Left ventricle myocardium inferior (tissue), 1 donor: ENCODE measurements around the gene TIMP2. TPM values are rescaled to one million over a fixed set of nuclear protein-coding genes. Genes with fewer than 3 reads are reported as not detected.

Source experiments
- DNase-seq: peaks from one replicate; pipeline ENCODE4 v3.0.0-alpha.2; 2020
- H3K27ac ChIP-seq: fragments of 200-600 bp; replicated peaks from 2 replicates; pipeline ENCODE4 v1.8.0; 2021
- H3K27me3 ChIP-seq: fragments of 200-600 bp; 2 replicates; pipeline ENCODE4 v1.8.0; 2021; ENCODE audit warnings: low read depth
- H3K36me3 ChIP-seq: fragments of 200-600 bp; 2 replicates; pipeline ENCODE4 v1.8.0; 2021
- H3K4me1 ChIP-seq: fragments of 200-600 bp; 2 replicates; pipeline ENCODE4 v1.8.0; 2021
- H3K4me3 ChIP-seq: fragments of 200-600 bp; 2 replicates; pipeline ENCODE4 v1.8.0; 2021; ENCODE audit warnings: mild to moderate bottlenecking, moderate library complexity
- H3K9me3 ChIP-seq: fragments of 200-600 bp; replicated peaks from 2 replicates; pipeline ENCODE4 v1.8.0; 2021
- intact Hi-C: fragments of 100-400 bp; cut with micrococcal nuclease; formaldehyde crosslinking; loops from one replicate; pipeline ENCODE4 v1.11.0; 2022
- total RNA-seq: library from RNA; stranded (reverse); fragmentation: NEBNext Ultra II Directional; extraction: Animal tissue kit (Norgen Biotek cat#: 25700); gene quantifications from one replicate; pipeline ENCODE4 v1.2.1, GENCODE V29; 2021
- TF ChIP-seq, protein P1 (sequence below): fragments of 200-600 bp; IDR thresholded peaks from 2 replicates; pipeline ENCODE4 v1.8.0; 2021; ENCODE audit warnings: antibody characterized with exemption, mild to moderate bottlenecking, borderline replicate concordance
- donor health status: DM: no; HTN: yes; CAD: no; lungs with severe emphysema.

TIMP2 gene
- total RNA-seq, 1 donor from 2014 or later: 91.8 TPM

DNA sequence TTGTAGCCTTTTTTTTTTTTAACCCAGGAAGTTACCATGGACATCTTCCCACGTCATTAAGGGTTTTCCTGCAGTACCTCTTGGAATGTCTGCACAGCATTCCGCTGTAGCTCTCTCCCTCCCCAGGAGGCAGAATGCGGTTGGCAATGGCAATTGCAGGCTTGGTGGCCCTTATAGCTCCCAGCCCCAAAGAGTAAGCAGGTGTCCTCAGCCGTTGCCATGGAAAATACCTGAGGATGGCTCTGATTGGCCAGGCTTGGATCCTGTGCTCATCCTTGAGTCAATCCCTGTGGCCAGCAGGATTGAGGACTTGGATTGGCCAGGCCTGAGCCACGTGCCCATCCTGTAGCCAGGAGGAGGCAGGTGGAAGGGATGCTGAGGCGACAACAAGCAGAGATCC, 15.5 kb upstream of the TIMP2 start:
- Histone ChIP-seq H3K36me3 (no peaks in the 10 kb centered on the region), H3K27ac (no peak overlapping the region), H3K9me3 (no peaks in the 10 kb centered on the region), H3K4me1 (peaks cover 14% of the 10 kb centered on the region), H3K27me3 (no peaks in the 10 kb centered on the region), H3K4me3 (no peak overlapping the region)
- TF ChIP-seq, protein P1, sequence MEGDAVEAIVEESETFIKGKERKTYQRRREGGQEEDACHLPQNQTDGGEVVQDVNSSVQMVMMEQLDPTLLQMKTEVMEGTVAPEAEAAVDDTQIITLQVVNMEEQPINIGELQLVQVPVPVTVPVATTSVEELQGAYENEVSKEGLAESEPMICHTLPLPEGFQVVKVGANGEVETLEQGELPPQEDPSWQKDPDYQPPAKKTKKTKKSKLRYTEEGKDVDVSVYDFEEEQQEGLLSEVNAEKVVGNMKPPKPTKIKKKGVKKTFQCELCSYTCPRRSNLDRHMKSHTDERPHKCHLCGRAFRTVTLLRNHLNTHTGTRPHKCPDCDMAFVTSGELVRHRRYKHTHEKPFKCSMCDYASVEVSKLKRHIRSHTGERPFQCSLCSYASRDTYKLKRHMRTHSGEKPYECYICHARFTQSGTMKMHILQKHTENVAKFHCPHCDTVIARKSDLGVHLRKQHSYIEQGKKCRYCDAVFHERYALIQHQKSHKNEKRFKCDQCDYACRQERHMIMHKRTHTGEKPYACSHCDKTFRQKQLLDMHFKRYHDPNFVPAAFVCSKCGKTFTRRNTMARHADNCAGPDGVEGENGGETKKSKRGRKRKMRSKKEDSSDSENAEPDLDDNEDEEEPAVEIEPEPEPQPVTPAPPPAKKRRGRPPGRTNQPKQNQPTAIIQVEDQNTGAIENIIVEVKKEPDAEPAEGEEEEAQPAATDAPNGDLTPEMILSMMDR: no peak
- no peak for DNase-seq
- intact Hi-C loops: no loop called here

DNA sequence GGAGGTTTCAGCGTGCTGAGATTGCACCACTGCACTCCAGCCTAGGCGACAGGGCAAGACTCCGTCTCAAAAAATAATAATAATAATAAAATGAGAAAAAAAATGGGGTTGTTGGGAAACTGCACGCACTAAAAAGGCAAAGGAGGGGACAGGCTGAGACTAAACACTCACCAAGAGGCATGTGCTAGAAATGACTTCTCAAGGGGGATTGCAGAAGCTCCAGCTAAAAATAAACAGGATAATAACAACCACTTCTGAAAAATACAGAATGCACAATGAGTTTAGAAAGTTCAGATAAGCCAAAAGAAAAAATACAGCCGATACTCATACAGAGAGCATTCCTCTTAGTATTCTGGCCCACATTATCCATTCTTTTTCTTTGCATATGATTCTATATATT, 15.1 kb upstream of the TIMP2 start:
- no peaks in the 10 kb centered on the region for H3K36me3 ChIP-seq
- H3K9me3 ChIP-seq: no peaks in the 10 kb centered on the region
- peaks cover 19% of the 10 kb centered on the region for H3K4me1 ChIP-seq
- intact Hi-C loops: no loop called here
- no peaks in the 10 kb centered on the region for H3K27me3 ChIP-seq
- no peak for DNase-seq
- no peak overlapping the region for H3K4me3 ChIP-seq
- TF ChIP-seq, protein P1: no peak
- H3K27ac ChIP-seq: no peak overlapping the region

DNA sequence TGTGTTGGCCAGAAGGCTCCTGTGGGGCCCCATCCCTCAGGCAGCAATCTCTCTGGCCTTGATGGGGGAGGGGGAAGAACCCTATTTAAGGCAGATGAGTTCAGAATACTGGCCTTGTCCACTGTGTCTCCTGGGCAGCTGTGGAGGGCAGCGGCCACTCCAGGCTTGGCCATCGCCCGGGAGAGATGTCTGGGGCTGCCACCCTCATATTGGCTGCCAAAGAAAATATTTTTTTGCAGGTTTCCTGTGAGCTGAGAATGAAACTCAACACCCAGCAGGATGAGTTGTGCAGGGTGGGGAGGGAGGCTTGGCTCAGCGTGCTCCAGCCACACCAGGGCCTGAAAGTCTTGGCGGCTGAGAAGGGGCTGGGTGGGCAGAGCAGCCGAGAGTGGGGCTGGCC, 14.4 kb upstream of the TIMP2 start:
- no peak overlapping the region for H3K27ac ChIP-seq
- intact Hi-C loops: no loop called here
- TF ChIP-seq, protein P1: no peak
- H3K4me3 ChIP-seq: no peak overlapping the region
- H3K9me3 ChIP-seq: no peaks in the 10 kb centered on the region
- no peak for DNase-seq
- no peaks in the 10 kb centered on the region for H3K27me3 ChIP-seq
- H3K4me1 ChIP-seq: peaks cover 25% of the 10 kb centered on the region
- no peaks in the 10 kb centered on the region for H3K36me3 ChIP-seq

DNA sequence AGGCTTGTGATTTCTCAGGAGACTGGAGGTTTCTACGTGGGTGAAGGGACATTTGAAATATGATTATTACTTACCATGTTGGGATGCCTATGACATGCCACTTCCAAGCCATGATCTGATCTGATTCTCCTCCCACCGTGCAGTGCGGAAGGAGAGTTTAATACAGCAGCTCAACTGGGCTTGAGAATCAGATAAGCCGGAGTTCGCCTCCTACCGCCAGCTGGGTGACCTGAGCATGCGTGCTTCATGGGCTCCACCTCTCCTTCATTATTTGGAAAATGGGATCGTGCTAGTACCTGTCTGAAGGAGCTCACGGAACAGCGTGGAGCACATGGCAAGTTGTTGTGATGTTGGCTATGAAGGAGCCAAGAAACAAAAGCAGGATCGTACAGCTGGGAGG, 12.4 kb upstream of the TIMP2 start:
- Histone ChIP-seq H3K27me3 (no peaks in the 10 kb centered on the region), H3K27ac (no peak overlapping the region), H3K9me3 (no peaks in the 10 kb centered on the region), H3K4me3 (no peak overlapping the region), H3K4me1 (peaks cover 44% of the 10 kb centered on the region), H3K36me3 (no peaks in the 10 kb centered on the region)
- no peak for DNase-seq
- intact Hi-C loops: no loop called here
- TF ChIP-seq, protein P1: no peak

DNA sequence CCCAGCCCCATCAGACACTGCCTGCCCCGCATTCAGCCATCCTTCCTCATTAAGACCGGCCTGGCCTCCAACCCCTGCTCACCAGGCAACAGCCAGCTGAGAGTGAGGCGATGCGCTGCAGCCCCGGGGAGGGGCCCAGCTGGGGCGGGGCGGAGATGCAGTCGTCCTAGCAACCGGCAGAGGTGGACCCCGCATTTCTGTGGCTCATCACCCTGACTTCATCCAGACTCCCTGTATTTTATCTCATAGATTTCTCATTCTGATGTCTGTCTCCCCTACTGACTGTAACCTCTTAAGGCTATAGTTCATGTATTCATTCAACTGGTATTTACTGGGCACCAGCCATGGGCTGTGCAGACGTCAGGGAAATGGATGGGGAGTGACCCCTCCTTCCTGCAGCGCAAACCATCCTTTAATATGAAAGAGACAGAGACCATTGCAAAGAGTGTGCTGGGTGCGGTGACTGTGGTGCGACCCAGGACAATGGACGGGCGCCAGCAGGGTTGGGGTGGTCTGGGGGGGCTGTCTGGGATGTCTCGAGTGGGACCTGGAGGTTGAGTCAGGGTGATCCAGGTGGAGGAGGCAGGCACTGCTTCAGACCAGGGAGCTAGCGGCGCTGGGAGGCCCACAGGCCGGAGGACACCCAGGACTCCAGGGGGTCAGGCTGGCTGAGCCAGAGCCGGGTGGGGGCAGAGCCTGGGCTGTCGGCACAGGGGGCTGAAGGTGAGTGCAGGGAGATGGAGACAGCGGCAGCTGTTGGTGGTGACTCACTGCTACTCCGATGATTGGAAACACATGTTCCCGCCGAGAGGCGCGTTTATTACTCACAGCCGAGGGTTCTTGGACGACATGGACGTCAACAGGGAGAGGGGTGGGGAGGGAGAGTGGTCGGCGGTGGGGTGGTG, 10.5 kb upstream of the TIMP2 start:
- Histone ChIP-seq H3K36me3 (no peaks in the 10 kb centered on the region), H3K27ac (peak overlapping the region; percentile 88), H3K4me1 (peaks cover 44% of the 10 kb centered on the region), H3K9me3 (no peaks in the 10 kb centered on the region), H3K27me3 (no peaks in the 10 kb centered on the region), H3K4me3 (no peak overlapping the region)
- TF ChIP-seq, protein P1: no peak
- intact Hi-C loops: no loop called here
- DNase-seq: peak; percentile 63
